NCI-H345 treated with DMSO at 0.1 percent for 48 hours (cell line): ENCODE results near the gene EFS.
"Not testable (repeated sequence)": the region's sequence is repeated elsewhere in the genome, so short reads cannot be mapped to it uniquely, and the experiment has no call there.

Experiments
- DNase-seq: peaks from one replicate; lab custom pipeline; 2025; ENCODE audit not compliant: unreplicated experiment; lab: John Stamatoyannopoulos, UW

Gene EFS

GRCh38 chr14:23327947-23328744, 36.8 kb downstream of the EFS start:
- DNase-seq = peak; percentile 53

GRCh38 chr14:23326491-23327332, 38.3 kb downstream of the EFS start:
- no peak for DNase-seq

- DNase-seq = not testable (repeated sequence)
These were observed 39.2 kb downstream of the EFS start for GRCh38 chr14:23325746-23326145.

GRCh38 chr14:23324993-23325392, 40.0 kb downstream of the EFS start:
- no peak for DNase-seq

DNA sequence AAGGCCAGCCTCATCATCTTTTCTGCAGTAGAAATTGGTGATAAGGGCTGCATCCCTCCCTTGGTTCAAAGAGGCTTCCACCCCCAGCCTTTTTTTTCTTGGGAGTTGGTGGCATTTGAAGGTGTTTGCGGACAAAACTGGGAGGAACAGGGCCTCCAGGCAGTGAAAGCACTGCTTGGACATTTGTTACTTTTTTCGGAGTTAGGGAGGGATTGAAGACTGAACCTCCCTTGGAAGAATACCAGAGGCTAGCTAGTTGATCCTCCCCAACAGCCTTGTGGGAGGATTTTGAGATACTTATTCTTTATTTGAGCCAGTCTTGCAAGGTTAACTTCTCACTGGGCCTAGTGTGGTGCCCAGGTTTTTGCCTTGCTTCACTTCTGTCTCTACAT, 40.5 kb downstream of the EFS start:
- no peak for DNase-seq

GRCh38 chr14:23323838-23324454, 41.0 kb downstream of the EFS start:
- no peak for DNase-seq

DNA sequence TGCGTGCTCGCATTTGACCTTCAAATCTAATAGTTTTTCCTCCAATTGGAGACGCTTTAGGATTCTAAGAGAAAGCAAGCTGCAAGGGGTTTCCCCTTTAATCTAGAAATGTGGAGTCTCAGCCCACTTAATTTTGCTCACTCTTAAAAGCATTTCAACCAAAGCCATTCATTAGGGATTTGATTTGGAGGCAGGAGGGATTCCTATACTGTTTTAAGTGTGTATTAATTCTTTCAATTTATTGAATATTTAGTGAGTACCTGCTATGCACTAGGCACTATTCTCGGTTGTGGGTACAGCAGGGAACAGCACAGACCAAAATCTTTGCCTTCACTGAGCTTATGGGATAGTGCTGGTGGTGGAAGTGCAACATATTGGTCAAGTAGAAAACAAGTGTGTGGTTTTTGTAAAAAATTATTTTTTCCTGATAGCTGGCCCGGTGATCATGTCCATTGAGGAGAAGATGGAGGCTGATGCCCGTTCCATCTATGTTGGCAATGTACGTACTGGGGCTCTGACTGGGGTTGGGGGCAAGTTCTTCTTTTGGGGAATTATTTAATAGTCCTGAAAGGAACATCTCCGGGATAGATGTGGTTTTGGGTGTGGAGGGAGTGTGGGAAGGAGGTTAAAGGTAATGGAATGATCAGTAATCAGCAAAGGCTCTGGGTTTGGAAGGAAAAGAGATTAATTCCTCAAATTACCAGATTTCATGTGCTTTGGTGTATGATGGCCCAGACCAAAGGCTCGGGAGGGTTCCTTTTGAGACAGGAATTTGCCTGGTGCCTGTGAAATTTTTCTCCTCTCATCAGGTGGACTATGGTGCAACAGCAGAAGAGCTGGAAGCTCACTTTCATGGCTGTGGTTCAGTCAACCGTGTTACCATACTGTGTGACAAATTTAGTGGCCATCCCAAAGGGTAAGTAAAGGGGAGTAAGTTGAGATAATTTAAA, 42.1 kb downstream of the EFS start:
- no peak for DNase-seq

GRCh38 chr14:23321572-23322547, 43.1 kb downstream of the EFS start:
- no peak for DNase-seq

- DNase-seq = peak; percentile 99
These were observed 44.1 kb downstream of the EFS start, which contains the start of gene PABPN1 for GRCh38 chr14:23320584-23321571. TSS of gene PABPN1 (plus strand) at chr14:23321457. CDS start at chr14:23321470, 13 bp downstream.

DNA sequence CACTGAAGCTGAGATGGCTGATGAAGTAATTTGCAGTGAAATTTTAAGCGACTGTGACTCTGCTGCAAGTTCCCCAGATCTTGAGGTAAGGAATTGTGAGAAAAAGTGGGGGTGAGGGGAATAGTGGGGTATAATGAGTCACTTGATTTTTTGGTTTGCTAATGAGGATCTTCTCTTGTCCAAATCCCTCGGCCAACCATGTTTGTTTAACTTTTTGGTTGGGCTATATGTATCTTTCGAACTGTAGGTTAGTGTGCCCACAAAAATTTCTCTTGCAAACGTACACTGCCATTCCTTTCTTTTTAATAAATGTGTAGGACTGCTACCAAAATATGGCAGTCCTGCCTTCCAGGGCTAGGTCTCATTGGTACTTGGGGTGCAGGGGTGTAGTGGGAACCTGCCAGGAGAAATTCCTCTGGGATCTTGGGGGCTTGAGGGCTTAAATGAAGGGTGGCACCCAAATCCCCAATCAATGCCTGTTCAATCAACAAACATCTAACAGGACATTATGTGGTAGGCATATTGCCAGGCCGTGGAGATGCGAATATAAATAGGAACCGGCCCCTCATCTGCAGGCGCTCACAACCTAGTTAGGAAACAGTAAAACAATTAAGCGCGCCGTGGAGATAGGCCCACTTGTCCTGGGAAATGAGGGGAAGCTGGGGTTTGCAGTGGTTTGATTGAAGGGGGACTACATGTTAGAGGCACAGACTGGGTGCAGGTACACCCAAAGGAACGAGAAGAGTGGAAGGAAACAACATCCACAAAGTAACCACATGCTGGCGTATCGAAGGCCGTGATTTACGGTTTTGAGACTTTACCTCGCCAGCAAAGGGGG, 45.0 kb downstream of the EFS start:
- DNase-seq = no peak

GRCh38 chr14:23316300-23316699, 48.7 kb downstream of the EFS start:
- DNase-seq = no peak

GRCh38 chr14:23310546-23310945, 54.4 kb downstream of the EFS start:
- no peak for DNase-seq

DNA sequence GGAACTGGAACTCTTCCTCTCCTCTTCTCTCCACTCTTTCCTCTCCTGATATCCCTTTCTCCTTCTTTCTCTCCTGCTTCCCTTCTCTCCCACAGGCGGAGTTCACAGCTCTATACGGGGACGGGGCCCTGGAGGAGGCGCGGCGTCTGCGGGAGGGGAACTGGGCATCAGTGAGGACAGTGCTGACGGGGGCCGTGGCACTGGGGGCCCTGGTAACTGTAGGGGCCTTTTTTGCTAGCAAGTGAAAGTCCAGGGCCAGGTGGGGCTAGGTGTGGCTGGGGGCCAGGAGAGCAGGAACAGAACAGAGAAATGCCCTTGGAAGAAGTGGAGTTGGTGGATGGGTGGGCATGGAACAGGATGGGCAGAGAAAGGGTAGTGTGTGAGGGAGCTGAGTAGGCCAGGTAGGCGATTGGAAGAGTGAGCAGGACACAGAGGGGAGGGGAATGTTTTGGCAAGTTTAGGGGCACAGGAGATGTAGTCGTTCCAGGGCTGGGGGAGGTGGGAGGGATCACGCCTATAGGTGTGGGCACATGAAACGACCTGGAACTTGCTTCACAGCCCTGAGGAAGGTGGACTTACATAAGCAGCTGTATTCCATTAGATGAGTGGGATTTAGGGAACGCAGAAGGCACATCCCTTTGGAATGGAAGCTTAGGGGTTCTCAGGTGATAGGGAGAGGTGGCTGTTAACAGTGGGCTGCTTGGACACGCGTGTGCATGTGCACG, 56.1 kb downstream of the EFS start:
- no peak for DNase-seq

- no peak for DNase-seq
These were observed 57.0 kb downstream of the EFS start for GRCh38 chr14:23307687-23308644.

DNA sequence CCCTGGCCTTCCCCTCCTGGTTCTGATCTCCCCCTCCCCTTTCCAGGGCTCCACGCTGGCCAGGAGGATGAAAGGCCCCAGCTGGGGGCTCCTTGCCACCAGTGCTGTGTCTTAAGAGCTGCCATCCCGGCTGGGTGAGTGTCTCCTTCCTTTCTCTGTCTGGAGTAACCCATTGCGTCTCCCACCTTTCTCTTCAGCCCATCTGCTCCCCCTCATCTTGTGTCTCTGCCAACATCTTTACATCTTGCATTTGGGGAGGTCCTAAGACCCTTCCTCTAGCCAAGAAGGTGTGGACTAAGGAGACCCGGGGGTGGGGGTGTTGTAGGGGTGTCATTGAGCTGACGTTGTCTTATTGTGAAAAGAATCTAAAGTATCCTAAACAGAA, 57.8 kb downstream of the EFS start:
- DNase-seq = no peak
